Cerebellar nuclear complex (tissue), 1 donor: Measurements from ENCODE around the gene GATA6.

Experiments used
- DNase-seq, 2 experiments: peaks; one replicate each; lab custom pipeline; 2025; lab: John Stamatoyannopoulos, UW

GATA6 gene

GRCh38 chr18:22169011-22169888 is at the start of gene GATA6:
GATA6 (plus strand) TSS chr18:22169589; CDS start chr18:22171145, 1,556 bp downstream.
- no peak for DNase-seq

DNA sequence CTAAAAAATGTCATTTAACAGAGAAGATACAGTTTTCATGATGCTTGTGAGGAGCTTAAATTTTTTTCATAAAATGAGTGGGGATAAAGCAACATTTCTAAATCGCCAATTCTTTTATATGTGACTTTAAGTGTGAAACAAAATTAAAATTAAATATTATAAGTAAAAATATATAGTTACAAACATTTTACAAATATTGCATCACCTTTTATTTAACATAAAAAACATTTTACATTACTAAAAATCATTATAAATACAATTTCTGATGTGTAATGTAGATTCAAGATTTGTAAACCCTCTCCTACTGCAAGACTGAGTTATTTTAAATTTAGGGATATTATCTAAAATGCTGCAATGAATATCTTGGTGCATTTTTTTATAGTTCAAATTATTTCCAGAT is 44.4 kb upstream of the GATA6 start:
- DNase-seq = no peak

GRCh38 chr18:22128954-22129353 is 40.4 kb upstream of the GATA6 start:
- no peak for DNase-seq

GRCh38 chr18:22129778-22130177 is 39.6 kb upstream of the GATA6 start:
- no peak for DNase-seq

DNA sequence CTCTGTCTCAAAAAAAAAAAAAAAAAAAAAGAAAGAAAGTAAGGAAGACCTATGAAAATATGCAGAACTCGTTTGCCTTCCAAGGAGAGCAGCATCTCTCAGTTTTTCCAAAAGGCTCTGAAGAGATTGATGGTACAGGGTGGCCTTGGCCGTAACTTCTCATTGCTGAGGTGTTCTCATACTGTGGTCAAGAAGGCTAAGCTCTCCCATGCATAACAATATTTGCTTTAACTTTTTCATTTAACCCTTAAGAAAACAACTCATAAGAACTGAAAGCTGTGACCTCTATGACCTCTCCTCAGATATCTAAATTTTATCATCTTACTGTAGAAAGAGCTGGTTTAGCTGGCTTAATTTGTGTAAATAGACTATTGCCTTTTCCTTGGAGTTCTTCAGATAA is 37.1 kb upstream of the GATA6 start:
- DNase-seq = no peak

DNA sequence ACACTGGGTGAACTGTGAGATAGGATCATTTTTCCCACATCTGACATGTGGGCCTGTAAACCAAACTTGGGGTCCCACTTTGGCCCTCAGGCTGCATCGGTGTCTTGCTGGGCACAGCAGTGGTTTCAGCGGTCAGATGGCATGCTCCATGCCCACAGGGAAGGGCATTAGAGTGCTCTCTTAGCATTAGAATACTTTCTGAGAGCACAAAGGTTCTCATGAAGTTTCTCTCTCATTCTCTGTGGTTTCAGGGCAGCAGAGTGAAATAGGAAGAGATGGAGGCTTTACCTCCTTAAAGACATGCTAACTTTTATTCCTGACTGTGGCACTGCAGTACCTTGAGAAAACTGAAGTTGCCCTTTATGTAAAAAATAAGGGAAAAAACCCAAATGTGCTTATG is 36.6 kb upstream of the GATA6 start:
- DNase-seq = no peak

GRCh38 chr18:22136395-22136794 is 33.0 kb upstream of the GATA6 start:
- DNase-seq = no peak

GRCh38 chr18:22141211-22141610 is 28.2 kb upstream of the GATA6 start:
- DNase-seq = no peak

DNA sequence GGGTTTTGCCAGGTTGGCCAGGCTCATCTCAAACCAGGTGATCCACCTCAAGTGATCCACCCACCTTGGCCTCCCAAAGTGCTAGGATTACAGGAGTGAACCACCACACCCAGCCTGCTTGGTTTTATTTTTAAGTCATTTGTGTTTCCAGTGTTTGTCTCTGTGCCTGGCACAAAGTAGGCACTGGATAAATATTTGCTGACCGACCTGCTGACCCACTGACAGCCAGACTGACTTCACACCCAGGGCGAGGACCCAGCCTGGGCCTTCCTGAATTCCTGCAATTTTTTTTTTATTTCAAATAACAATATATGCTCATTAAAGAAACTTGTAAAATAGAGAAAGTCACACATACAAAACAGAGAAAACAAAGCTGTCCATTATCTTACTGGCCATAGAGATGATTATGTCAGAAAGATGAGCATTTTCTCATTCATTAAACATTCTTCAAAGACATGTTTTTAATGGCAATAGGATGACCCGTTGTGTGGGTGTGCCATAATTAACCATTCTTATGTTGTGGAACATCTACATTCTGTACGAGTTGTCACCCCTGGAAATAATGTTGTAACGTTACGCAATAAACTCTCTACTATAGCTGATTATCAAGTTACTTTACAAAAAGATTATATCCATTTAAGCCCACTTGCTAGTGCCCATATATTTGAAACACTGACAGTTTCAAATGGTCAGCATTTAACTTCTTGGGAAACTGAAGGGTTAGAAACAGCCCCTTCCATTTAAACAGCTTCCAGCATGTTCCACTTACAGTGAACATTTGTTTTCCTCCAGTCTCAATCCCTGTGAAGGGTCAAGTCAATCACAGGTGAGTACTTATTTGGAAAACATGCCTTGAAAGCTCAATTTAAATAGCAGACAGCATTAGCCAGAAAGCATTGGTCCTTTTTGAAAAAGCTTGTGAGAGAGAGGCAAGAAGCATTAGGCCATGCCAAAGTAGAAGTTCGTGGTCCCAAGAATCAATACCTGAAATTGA is 25.7 kb upstream of the GATA6 start:
- no peak for DNase-seq

DNA sequence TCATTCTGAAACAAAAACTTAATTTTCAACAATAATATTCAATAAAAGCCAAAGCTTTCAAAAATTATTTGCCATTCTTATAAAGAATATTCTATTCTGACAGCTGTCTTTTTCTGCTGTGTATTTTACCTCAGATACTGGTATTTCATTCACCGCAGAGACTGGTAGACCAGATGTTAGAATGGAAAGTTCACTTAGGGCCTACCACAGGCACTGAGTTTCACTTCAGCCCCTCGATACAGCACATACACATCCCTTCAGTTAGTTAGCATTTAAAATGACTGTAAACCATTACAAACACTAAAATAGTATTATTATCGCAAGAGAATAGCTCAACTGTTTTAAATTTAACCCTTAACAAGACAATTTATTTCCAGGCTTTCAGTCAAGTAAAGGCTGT is 24.2 kb upstream of the GATA6 start:
- DNase-seq = no peak

DNA sequence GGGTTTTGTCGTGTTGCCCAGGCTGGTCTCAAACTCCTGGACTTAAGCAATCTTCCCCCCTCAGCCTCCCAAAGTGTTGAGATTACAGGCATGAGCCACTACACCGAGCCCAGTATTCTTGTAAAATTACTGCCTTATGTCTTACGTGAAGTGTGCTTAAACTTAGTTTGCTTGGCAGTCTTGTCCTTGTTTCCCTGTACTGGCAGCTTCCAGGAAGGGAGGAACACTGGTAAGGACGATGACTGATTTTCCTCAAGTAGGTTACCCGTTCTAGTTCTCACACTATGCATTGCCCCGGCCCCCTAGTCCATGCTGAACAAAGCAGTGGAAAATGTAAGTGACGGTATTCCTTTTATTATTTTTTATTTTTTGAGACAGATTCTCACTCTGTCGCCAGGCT is 19.7 kb upstream of the GATA6 start:
- DNase-seq = no peak

DNA sequence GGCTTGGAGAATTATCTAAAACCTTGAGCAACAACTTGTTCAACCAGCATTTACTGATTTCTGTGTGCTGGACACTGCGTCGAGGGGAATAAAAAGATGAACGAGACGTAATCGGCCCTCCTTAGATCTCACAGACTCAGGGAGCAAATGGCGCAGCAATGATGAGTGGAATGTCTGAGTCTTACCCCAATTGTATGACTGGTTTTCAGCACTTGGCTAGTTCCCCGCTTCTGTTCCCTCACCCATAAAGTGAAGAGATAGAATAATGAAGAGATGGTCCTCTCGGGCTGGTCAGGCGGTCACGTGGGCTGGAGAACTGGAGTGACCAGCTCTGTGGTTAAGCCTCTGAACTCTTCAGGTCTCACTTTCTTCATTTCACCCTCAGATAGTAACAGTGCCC is 17.3 kb upstream of the GATA6 start:
- no peak for DNase-seq

DNA sequence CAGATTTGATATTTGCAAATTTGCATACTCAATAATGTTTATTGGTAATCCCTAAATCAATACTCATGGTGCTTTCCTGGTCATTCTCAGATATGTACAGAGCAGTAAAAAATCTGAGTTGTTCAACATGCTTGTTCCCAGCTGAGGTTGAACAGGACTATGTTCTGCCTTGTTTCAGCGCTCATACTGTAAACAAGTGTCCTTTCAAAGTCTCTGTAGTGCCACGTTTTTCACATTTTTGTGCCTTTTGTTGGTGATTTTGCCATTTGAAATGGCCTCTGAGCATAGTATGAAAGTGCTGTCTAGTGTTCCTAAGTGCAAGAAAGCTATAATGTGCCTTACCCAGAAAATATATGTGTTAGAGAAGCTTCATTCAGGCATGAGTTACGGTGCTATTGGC is 16.0 kb upstream of the GATA6 start:
- no peak for DNase-seq

- DNase-seq = no peak
Measured at GRCh38 chr18:22155584-22155983, 13.8 kb upstream of the GATA6 start.

- DNase-seq = no peak
Measured at GRCh38 chr18:22159014-22159413, 10.4 kb upstream of the GATA6 start.

DNA sequence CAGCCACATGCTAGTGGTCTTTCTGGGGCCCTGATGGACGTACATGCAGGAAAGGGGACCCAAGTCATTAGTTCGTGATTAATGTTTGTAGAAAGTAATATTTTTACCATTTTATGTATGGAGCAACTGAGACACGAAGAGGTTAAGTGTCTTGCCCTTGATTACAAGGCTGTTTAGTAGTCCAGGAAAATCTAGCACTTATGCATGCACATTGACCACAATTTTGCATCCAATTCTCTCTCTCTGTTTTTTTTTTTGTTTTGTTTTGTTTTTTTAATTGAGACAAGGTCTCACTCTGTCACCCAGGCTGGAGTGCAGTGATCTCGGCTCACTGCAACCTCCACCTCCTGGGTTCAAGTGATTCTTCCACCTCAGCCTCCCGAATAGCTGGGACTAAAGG is 8.3 kb upstream of the GATA6 start:
- DNase-seq = no peak

- DNase-seq = no peak
Measured at GRCh38 chr18:22163416-22164161, 5.8 kb upstream of the GATA6 start.

DNA sequence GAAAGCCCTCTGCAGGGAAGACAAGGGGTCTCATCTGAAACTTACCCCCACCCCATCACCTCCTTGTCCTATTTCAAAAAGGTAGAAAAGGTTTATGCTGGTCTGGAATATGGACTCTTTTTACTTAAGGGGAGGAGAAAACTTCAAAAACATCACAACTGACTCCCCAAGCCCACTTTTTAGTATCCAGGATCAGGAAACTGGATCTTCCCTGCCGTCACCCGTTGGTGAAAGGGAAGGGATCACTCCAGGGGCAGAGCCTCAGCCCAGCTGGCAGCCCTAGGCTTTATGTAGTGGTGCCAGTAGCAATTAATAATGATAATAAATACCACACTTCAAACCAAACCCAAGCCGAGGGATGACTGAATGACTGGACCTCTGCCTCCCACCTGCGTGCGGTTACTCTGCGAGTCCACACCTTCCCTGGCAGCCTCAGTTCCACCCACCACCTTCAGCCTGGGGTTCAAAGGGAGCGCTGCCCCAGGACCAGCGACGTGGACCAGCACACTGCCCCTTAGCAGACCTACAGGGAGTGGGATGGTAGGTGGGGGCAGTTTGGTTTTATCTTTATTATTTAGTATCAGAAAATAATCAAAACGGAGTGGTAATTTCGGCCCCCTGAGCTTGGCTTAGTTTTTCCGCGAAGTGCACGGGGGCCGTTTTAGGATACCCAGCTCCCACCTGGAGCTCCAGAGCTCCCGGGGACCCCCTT is 4.9 kb upstream of the GATA6 start:
- no peak for DNase-seq

DNA sequence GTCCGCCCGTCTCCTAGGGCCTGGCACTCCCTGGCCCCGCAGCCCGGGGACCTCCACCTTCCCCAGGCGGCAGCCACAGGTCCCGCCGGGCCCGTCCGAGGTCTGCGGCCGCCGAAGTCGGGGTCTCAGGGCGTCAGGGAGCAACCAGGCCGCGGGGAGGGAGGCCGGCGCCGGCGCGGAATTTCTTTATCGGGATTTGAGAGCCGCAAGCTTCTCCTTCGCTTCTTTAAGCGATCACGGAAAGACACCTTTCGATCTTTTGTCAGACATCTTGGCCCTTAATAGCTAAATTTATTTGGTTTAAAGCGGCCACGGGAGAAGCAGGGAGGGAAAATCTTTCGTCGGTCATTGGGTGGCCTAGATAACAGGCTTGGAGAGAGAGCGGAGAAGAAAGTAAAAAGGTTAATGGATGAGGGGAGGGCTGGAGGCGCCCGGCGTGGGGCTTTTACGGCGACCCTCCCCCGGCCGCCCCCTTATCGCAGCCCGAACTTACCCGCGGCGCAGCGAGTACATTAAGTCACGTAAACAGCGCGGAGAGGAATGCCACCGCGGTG is 4.3 kb upstream of the GATA6 start:
- DNase-seq = no peak

GRCh38 chr18:22165603-22166068 is 3.8 kb upstream of the GATA6 start:
- DNase-seq = no peak
